H9 (cell line): Measurements from ENCODE around the gene TNFSF8. TPM values are rescaled to one million over a fixed set of nuclear protein-coding genes. Genes with fewer than 3 reads are reported as not detected.

Source experiments
- DNase-seq: peaks from one replicate; pipeline ENCODE4 v3.0.0-alpha.2; 2017
- H2AFZ ChIP-seq: one replicate; pipeline ENCODE4 v1.6.1; 2013; ENCODE audit warnings: mild to moderate bottlenecking, low read length, control low read depth, moderate library complexity
- H2AK5ac ChIP-seq: 2 replicates; pipeline ENCODE4 v1.6.1; 2013; ENCODE audit warnings: low read length, control low read depth, mixed read lengths; ENCODE audit not compliant: insufficient read length
- H2BK120ac ChIP-seq: one replicate; pipeline ENCODE4 v1.6.1; 2013; ENCODE audit warnings: low read depth, mild to moderate bottlenecking, low read length, control low read depth, inconsistent platforms; ENCODE audit not compliant: poor library complexity, severe bottlenecking
- H2BK12ac ChIP-seq: 2 replicates; pipeline ENCODE4 v1.6.1; 2013; ENCODE audit warnings: low read length, control low read depth, mixed read lengths, low read depth; ENCODE audit not compliant: insufficient read length
- H2BK15ac ChIP-seq: 2 replicates; pipeline ENCODE4 v1.6.1; 2013; ENCODE audit warnings: low read depth, low read length, control low read depth
- H2BK20ac ChIP-seq: one replicate; pipeline ENCODE4 v1.6.1; 2013; ENCODE audit warnings: low read depth, mild to moderate bottlenecking, low read length, control low read depth, inconsistent platforms; ENCODE audit not compliant: poor library complexity, severe bottlenecking
- H2BK5ac ChIP-seq: 2 replicates; pipeline ENCODE4 v1.6.1; 2013; ENCODE audit warnings: low read length, control low read depth, mixed read lengths; ENCODE audit not compliant: insufficient read length
- H3K14ac ChIP-seq: 2 replicates; pipeline ENCODE4 v1.6.1; 2013; ENCODE audit warnings: low read length, control low read depth; ENCODE audit not compliant: insufficient read depth
- H3K18ac ChIP-seq: 2 replicates; pipeline ENCODE4 v1.6.1; 2013; ENCODE audit warnings: low read depth, mild to moderate bottlenecking, mixed read lengths, low read length, control low read depth; ENCODE audit not compliant: insufficient read length
- H3K23ac ChIP-seq: 2 replicates; pipeline ENCODE4 v1.6.1; 2013; ENCODE audit warnings: low read length, control low read depth, mixed read lengths, low read depth; ENCODE audit not compliant: insufficient read length
- H3K23me2 ChIP-seq: 2 replicates; pipeline ENCODE4 v1.6.1; 2013; ENCODE audit warnings: low read depth, mild to moderate bottlenecking, mixed read lengths, low read length, control low read depth; ENCODE audit not compliant: insufficient read length, poor library complexity, severe bottlenecking
- H3K27ac ChIP-seq: 2 replicates; pipeline ENCODE4 v1.5.1; 2013; ENCODE audit warnings: low read length, control low read depth, mixed read lengths, low read depth; ENCODE audit not compliant: insufficient read length
- H3K27me3 ChIP-seq: 2 replicates; pipeline ENCODE4 v1.6.1; 2013; ENCODE audit warnings: low read length, control low read depth, inconsistent platforms; ENCODE audit not compliant: insufficient read depth
- H3K4ac ChIP-seq: 2 replicates; pipeline ENCODE4 v1.6.1; 2013; ENCODE audit warnings: low read depth, mild to moderate bottlenecking, control low read depth, inconsistent platforms, low read length, moderate library complexity
- H3K4me1 ChIP-seq: 2 replicates; pipeline ENCODE4 v1.6.1; 2013; ENCODE audit warnings: low read length, control low read depth, inconsistent platforms; ENCODE audit not compliant: insufficient read depth
- H3K4me2 ChIP-seq: 2 replicates; pipeline ENCODE4 v1.6.1; 2013; ENCODE audit warnings: low read length, control low read depth, mixed read lengths; ENCODE audit not compliant: insufficient read length, insufficient read depth
- H3K56ac ChIP-seq: 2 replicates; pipeline ENCODE4 v1.6.1; 2013; ENCODE audit warnings: low read depth, mild to moderate bottlenecking, mixed read lengths, low read length, control low read depth; ENCODE audit not compliant: insufficient read length
- H3K79me1 ChIP-seq: 2 replicates; pipeline ENCODE4 v1.6.1; 2013; ENCODE audit warnings: low read depth, mild to moderate bottlenecking, moderate library complexity, low read length, control low read depth, inconsistent platforms; ENCODE audit not compliant: insufficient read depth, poor library complexity, severe bottlenecking
- H3K79me2 ChIP-seq: 2 replicates; pipeline ENCODE4 v1.6.1; 2013; ENCODE audit warnings: low read length, control low read depth, inconsistent platforms; ENCODE audit not compliant: insufficient read depth
- H3K9ac ChIP-seq: 2 replicates; pipeline ENCODE4 v1.6.1; 2013; ENCODE audit warnings: low read length, control low read depth, mixed read lengths; ENCODE audit not compliant: insufficient read length; ENCODE audit errors: extremely low read depth
- H3K9me3 ChIP-seq: one replicate; pipeline ENCODE4 v1.6.1; 2013; ENCODE audit warnings: low read depth, low read length, inconsistent platforms; ENCODE audit not compliant: control insufficient read depth
- H3T11ph ChIP-seq: one replicate; pipeline ENCODE4 v1.6.1; 2013; ENCODE audit warnings: mild to moderate bottlenecking, low read length, control low read depth, inconsistent platforms
- H4K20me1 ChIP-seq: one replicate; pipeline ENCODE4 v1.6.1; 2013; ENCODE audit not compliant: control insufficient read depth, insufficient read length, insufficient read depth
- H4K5ac ChIP-seq: 2 replicates; pipeline ENCODE4 v1.6.1; 2013; ENCODE audit warnings: low read depth, mild to moderate bottlenecking, mixed read lengths, low read length, control low read depth; ENCODE audit not compliant: insufficient read length
- H4K8ac ChIP-seq: replicated peaks from 2 replicates; pipeline ENCODE4 v1.6.1; 2013; ENCODE audit warnings: low read length, control low read depth, mixed read lengths, low read depth; ENCODE audit not compliant: insufficient read length
- H4K91ac ChIP-seq: 2 replicates; pipeline ENCODE4 v1.6.1; 2013; ENCODE audit warnings: low read depth, mild to moderate bottlenecking, moderate library complexity, mixed read lengths, low read length, control low read depth; ENCODE audit not compliant: insufficient read length
- H3K27ac Mint-ChIP-seq, 3 experiments: 2 replicates in 2 of 3; 3 replicates in 1 of 3; pipeline ENCODE4 v1.8.0; 2020 to 2021; ENCODE audit warnings: mixed read lengths in 3 of 3, mild to moderate bottlenecking in 1 of 3, moderate library complexity in 1 of 3
- H3K27me3 Mint-ChIP-seq: 2 replicates; pipeline ENCODE4 v1.8.0; 2021; ENCODE audit warnings: low read depth, mild to moderate bottlenecking, moderate library complexity, mixed read lengths
- H3K36me3 Mint-ChIP-seq, 3 experiments: 2 replicates in 2 of 3; 3 replicates in 1 of 3; pipeline ENCODE4 v1.8.0; 2020 to 2021; ENCODE audit warnings: low read depth in 3 of 3, mixed read lengths in 3 of 3; ENCODE audit not compliant: insufficient read depth in 1 of 3
- H3K4me1 Mint-ChIP-seq, 2 experiments: 2 replicates each; pipeline ENCODE4 v1.8.0; 2020; ENCODE audit warnings: mixed read lengths in 2 of 2
- H3K4me3 Mint-ChIP-seq, 2 experiments: 2 replicates in 1 of 2; 3 replicates in 1 of 2; pipeline ENCODE4 v1.8.0; 2020 to 2021; ENCODE audit warnings: mild to moderate bottlenecking in 2 of 2, mixed read lengths in 2 of 2, moderate library complexity in 1 of 2
- H3K9me3 Mint-ChIP-seq, 2 experiments: 2 replicates in 1 of 2; 3 replicates in 1 of 2; pipeline ENCODE4 v1.8.0; 2020; ENCODE audit warnings: mild to moderate bottlenecking in 2 of 2, mixed read lengths in 2 of 2, moderate library complexity in 1 of 2
- CTCF ChIP-seq: fragments of 200-600 bp; sonication (generic); conservative IDR thresholded peaks from 3 replicates; pipeline ENCODE4 v1.8.0; 2021; ENCODE audit warnings: antibody characterized with exemption, mild to moderate bottlenecking
- WGBS: extraction: QIAGEN DNeasy Blood & Tissue Kit; methylation state at CpG from one replicate; pipeline ENCODE4 v1.1.7; 2013; ENCODE audit warnings: missing lambda C conversion rate, low lambda C conversion rate, mixed read lengths; ENCODE audit not compliant: insufficient read length; ENCODE audit errors: extremely low coverage; 5-methylcytosine and 5-hydroxymethylcytosine counted together
- total RNA-seq: library from RNA; stranded (reverse); gene quantifications from 2 replicates; pipeline ENCODE4 v1.2.1, GENCODE V29; 2021

Gene TNFSF8
- total RNA-seq, 1 experiment from 2014 or later: not detected

GRCh38 chr9:114854736-114855355 lies 75.5 kb downstream of the TNFSF8 start:
- Histone ChIP-seq H2BK15ac (no peak overlapping the region), H3K79me2 (no peaks in the 10 kb centered on the region), H3K18ac (no peak overlapping the region), H2AFZ (no peak overlapping the region), H3K27ac (no peak overlapping the region), H4K20me1 (no peaks in the 10 kb centered on the region), H4K5ac (no peak overlapping the region), H3K14ac (no peak overlapping the region), H2BK12ac (no peak overlapping the region), H3K4me2 (no peak overlapping the region), H3K4me1 (peaks cover 5% of the 10 kb centered on the region; the same call in 1 of the 2 replicates), H3K23ac (no peak overlapping the region), H2AK5ac (no peak overlapping the region), H3K9me3 (no peaks in the 10 kb centered on the region), H3K56ac (no peak overlapping the region), H3K27me3 (no peaks in the 10 kb centered on the region), H3K4ac (no peak overlapping the region), H2BK20ac (no peak overlapping the region), H3K9ac (no peak overlapping the region), H4K8ac (no peak overlapping the region), H3K79me1 (no peaks in the 10 kb centered on the region), H4K91ac (no peak overlapping the region), H2BK5ac (no peak overlapping the region), H2BK120ac (no peak overlapping the region), H3K23me2 (no peaks in the 10 kb centered on the region), H3T11ph (no peak overlapping the region)
- Mint-ChIP-seq H3K4me1 (peaks cover 7 to 9% of the 10 kb centered on the region in 2 experiments), H3K9me3 (no peaks in the 10 kb centered on the region), H3K36me3 (no peaks in the 10 kb centered on the region), H3K4me3 (no peak overlapping the region), H3K27me3 (peaks cover 6% of the 10 kb centered on the region; the same call in 1 of the 2 replicates), H3K27ac (no peak overlapping the region)
- no peak for TF ChIP-seq CTCF
- DNase-seq: no peak
- no CpG with 5 or more reads among the region's 7 CpGs for WGBS
